Stimulated activated naive CD4-positive, alpha-beta T cell treated with Interleukin-2 at 50 U/mL for 16 hours (primary cell): ENCODE data around the gene ADARB2.
"Not testable (repeated sequence)": the region's sequence is repeated elsewhere in the genome, so short reads cannot be mapped to it uniquely, and the experiment has no call there.

Source experiments
- DNase-seq: peaks from one replicate; lab custom pipeline; 2025; lab: John Stamatoyannopoulos, UW

Gene ADARB2

GRCh38 chr10:1354809-1355710, 382.3 kb downstream of the ADARB2 start:
- no peak for DNase-seq

GRCh38 chr10:1352296-1352695, 385.0 kb downstream of the ADARB2 start:
- not testable (repeated sequence) for DNase-seq

- DNase-seq, result no peak
Observed at GRCh38 chr10:1348773-1349050, 388.6 kb downstream of the ADARB2 start.

- no peak for DNase-seq
Observed at GRCh38 chr10:1347962-1348772, 389.2 kb downstream of the ADARB2 start.

- no peak for DNase-seq
Observed at GRCh38 chr10:1347525-1347924, 389.8 kb downstream of the ADARB2 start.

GRCh38 chr10:1346201-1346600, 391.1 kb downstream of the ADARB2 start:
- no peak for DNase-seq

- no peak for DNase-seq
Observed at GRCh38 chr10:1345368-1345767, 392.0 kb downstream of the ADARB2 start.

GRCh38 chr10:1344846-1345245, 392.5 kb downstream of the ADARB2 start:
- no peak for DNase-seq

GRCh38 chr10:1344408-1344807, 392.9 kb downstream of the ADARB2 start:
- no peak for DNase-seq

GRCh38 chr10:1343176-1343575, 394.1 kb downstream of the ADARB2 start:
- no peak for DNase-seq

- DNase-seq, result not testable (repeated sequence)
Observed at GRCh38 chr10:1341052-1341451, 396.3 kb downstream of the ADARB2 start.

GRCh38 chr10:1339396-1339795, 397.9 kb downstream of the ADARB2 start:
- no peak for DNase-seq

- no peak for DNase-seq
Observed at GRCh38 chr10:1335642-1336041, 401.7 kb downstream of the ADARB2 start.

- no peak for DNase-seq
Observed at GRCh38 chr10:1333981-1334380, 403.3 kb downstream of the ADARB2 start.

GRCh38 chr10:1331560-1331959, 405.8 kb downstream of the ADARB2 start:
- DNase-seq, result no peak

GRCh38 chr10:1329622-1330021, 407.7 kb downstream of the ADARB2 start:
- no peak for DNase-seq

- DNase-seq, result no peak
Observed at GRCh38 chr10:1328981-1329614, 408.2 kb downstream of the ADARB2 start.

GRCh38 chr10:1328161-1328823, 409.0 kb downstream of the ADARB2 start:
- no peak for DNase-seq

GRCh38 chr10:1327759-1328158, 409.6 kb downstream of the ADARB2 start:
- no peak for DNase-seq

- not testable (repeated sequence) for DNase-seq
Observed at GRCh38 chr10:1326514-1326913, 410.8 kb downstream of the ADARB2 start.

- no peak for DNase-seq
Observed at GRCh38 chr10:1324903-1325302, 412.4 kb downstream of the ADARB2 start.

GRCh38 chr10:1323951-1324350, 413.4 kb downstream of the ADARB2 start:
- DNase-seq, result no peak
